ENCODE results near the gene TTLL12.

TTLL12 gene

GRCh38 chr22:43212434-43212952 is 25.6 kb upstream of the TTLL12 start:
- no peak overlapping the region for H3K9ac ChIP-seq (ENCODE audit: low read length)
- H3K4me3 ChIP-seq (ENCODE audit: low read depth in 1 of 2, low read length in 2 of 2), result no peak overlapping the region
- H3K4me1 ChIP-seq (ENCODE audit: insufficient read depth, low read length), result no peaks in the 10 kb centered on the region
- H3K9me3 ChIP-seq (ENCODE audit: low read length), result no peaks in the 10 kb centered on the region
- H3K36me3 ChIP-seq (ENCODE audit: insufficient read depth, low read length), result no peaks in the 10 kb centered on the region
- H3K27me3 ChIP-seq (ENCODE audit: control insufficient read depth in 1 of 2, insufficient read depth in 2 of 2, low read length in 2 of 2), result no peaks in the 10 kb centered on the region
- H3K27ac ChIP-seq (ENCODE audit: low read depth, low read length), result no peak overlapping the region

- Histone ChIP-seq H3K27me3 (ENCODE audit: control insufficient read depth in 1 of 2, insufficient read depth in 2 of 2, low read length in 2 of 2) (no peaks in the 10 kb centered on the region), H3K9ac (ENCODE audit: low read length) (no peak overlapping the region), H3K4me1 (ENCODE audit: insufficient read depth, low read length) (no peaks in the 10 kb centered on the region), H3K9me3 (ENCODE audit: low read length) (no peaks in the 10 kb centered on the region), H3K36me3 (ENCODE audit: insufficient read depth, low read length) (no peaks in the 10 kb centered on the region), H3K27ac (ENCODE audit: low read depth, low read length) (no peak overlapping the region), H3K4me3 (ENCODE audit: low read depth in 1 of 2, low read length in 2 of 2) (no peak overlapping the region)
Observed at GRCh38 chr22:43211941-43212433, 25.1 kb upstream of the TTLL12 start.

GRCh38 chr22:43210631-43211515 is 23.9 kb upstream of the TTLL12 start:
- no peaks in the 10 kb centered on the region for H3K27me3 ChIP-seq (ENCODE audit: control insufficient read depth in 1 of 2, insufficient read depth in 2 of 2, low read length in 2 of 2)
- H3K9me3 ChIP-seq (ENCODE audit: low read length), result no peaks in the 10 kb centered on the region
- H3K4me1 ChIP-seq (ENCODE audit: insufficient read depth, low read length), result no peaks in the 10 kb centered on the region
- H3K4me3 ChIP-seq (ENCODE audit: low read depth in 1 of 2, low read length in 2 of 2), result no peak overlapping the region
- H3K9ac ChIP-seq (ENCODE audit: low read length), result no peak overlapping the region
- H3K27ac ChIP-seq (ENCODE audit: low read depth, low read length), result no peak overlapping the region
- no peaks in the 10 kb centered on the region for H3K36me3 ChIP-seq (ENCODE audit: insufficient read depth, low read length)

GRCh38 chr22:43209971-43210370 is 23.0 kb upstream of the TTLL12 start:
- Histone ChIP-seq H3K9me3 (ENCODE audit: low read length) (no peaks in the 10 kb centered on the region), H3K9ac (ENCODE audit: low read length) (no peak overlapping the region), H3K27ac (ENCODE audit: low read depth, low read length) (no peak overlapping the region), H3K36me3 (ENCODE audit: insufficient read depth, low read length) (no peaks in the 10 kb centered on the region), H3K4me3 (ENCODE audit: low read depth in 1 of 2, low read length in 2 of 2) (no peak overlapping the region), H3K4me1 (ENCODE audit: insufficient read depth, low read length) (no peaks in the 10 kb centered on the region), H3K27me3 (ENCODE audit: control insufficient read depth in 1 of 2, insufficient read depth in 2 of 2, low read length in 2 of 2) (no peaks in the 10 kb centered on the region)

- H3K9me3 ChIP-seq (ENCODE audit: low read length), result no peaks in the 10 kb centered on the region
- H3K4me1 ChIP-seq (ENCODE audit: insufficient read depth, low read length), result no peaks in the 10 kb centered on the region
- H3K36me3 ChIP-seq (ENCODE audit: insufficient read depth, low read length), result no peaks in the 10 kb centered on the region
- H3K4me3 ChIP-seq (ENCODE audit: low read depth in 1 of 2, low read length in 2 of 2), result no peak overlapping the region
- H3K9ac ChIP-seq (ENCODE audit: low read length), result no peak overlapping the region
- H3K27ac ChIP-seq (ENCODE audit: low read depth, low read length), result no peak overlapping the region
- no peaks in the 10 kb centered on the region for H3K27me3 ChIP-seq (ENCODE audit: control insufficient read depth in 1 of 2, insufficient read depth in 2 of 2, low read length in 2 of 2)
Observed at GRCh38 chr22:43209523-43209890, 22.6 kb upstream of the TTLL12 start.

GRCh38 chr22:43208703-43209522 is 22.0 kb upstream of the TTLL12 start:
- no peaks in the 10 kb centered on the region for H3K27me3 ChIP-seq (ENCODE audit: control insufficient read depth in 1 of 2, insufficient read depth in 2 of 2, low read length in 2 of 2)
- no peak overlapping the region for H3K4me3 ChIP-seq (ENCODE audit: low read depth in 1 of 2, low read length in 2 of 2)
- H3K27ac ChIP-seq (ENCODE audit: low read depth, low read length), result no peak overlapping the region
- H3K4me1 ChIP-seq (ENCODE audit: insufficient read depth, low read length), result no peaks in the 10 kb centered on the region
- H3K9ac ChIP-seq (ENCODE audit: low read length), result no peak overlapping the region
- H3K36me3 ChIP-seq (ENCODE audit: insufficient read depth, low read length), result no peaks in the 10 kb centered on the region
- H3K9me3 ChIP-seq (ENCODE audit: low read length), result no peaks in the 10 kb centered on the region

- no peaks in the 10 kb centered on the region for H3K4me1 ChIP-seq (ENCODE audit: insufficient read depth, low read length)
- no peaks in the 10 kb centered on the region for H3K9me3 ChIP-seq (ENCODE audit: low read length)
- no peaks in the 10 kb centered on the region for H3K36me3 ChIP-seq (ENCODE audit: insufficient read depth, low read length)
- H3K27me3 ChIP-seq (ENCODE audit: control insufficient read depth in 1 of 2, insufficient read depth in 2 of 2, low read length in 2 of 2), result no peaks in the 10 kb centered on the region
- no peak overlapping the region for H3K27ac ChIP-seq (ENCODE audit: low read depth, low read length)
- no peak overlapping the region for H3K4me3 ChIP-seq (ENCODE audit: low read depth in 1 of 2, low read length in 2 of 2)
- no peak overlapping the region for H3K9ac ChIP-seq (ENCODE audit: low read length)
Observed at GRCh38 chr22:43207849-43208702, 21.1 kb upstream of the TTLL12 start.

- no peaks in the 10 kb centered on the region for H3K27me3 ChIP-seq (ENCODE audit: control insufficient read depth in 1 of 2, insufficient read depth in 2 of 2, low read length in 2 of 2)
- no peak overlapping the region for H3K4me3 ChIP-seq (ENCODE audit: low read depth in 1 of 2, low read length in 2 of 2)
- no peaks in the 10 kb centered on the region for H3K9me3 ChIP-seq (ENCODE audit: low read length)
- no peaks in the 10 kb centered on the region for H3K36me3 ChIP-seq (ENCODE audit: insufficient read depth, low read length)
- H3K9ac ChIP-seq (ENCODE audit: low read length), result no peak overlapping the region
- no peaks in the 10 kb centered on the region for H3K4me1 ChIP-seq (ENCODE audit: insufficient read depth, low read length)
- H3K27ac ChIP-seq (ENCODE audit: low read depth, low read length), result no peak overlapping the region
Observed at GRCh38 chr22:43207386-43207785, 20.5 kb upstream of the TTLL12 start.

- H3K27me3 ChIP-seq (ENCODE audit: control insufficient read depth in 1 of 2, insufficient read depth in 2 of 2, low read length in 2 of 2), result no peaks in the 10 kb centered on the region
- no peak overlapping the region for H3K9ac ChIP-seq (ENCODE audit: low read length)
- no peak overlapping the region for H3K4me3 ChIP-seq (ENCODE audit: low read depth in 1 of 2, low read length in 2 of 2)
- no peaks in the 10 kb centered on the region for H3K4me1 ChIP-seq (ENCODE audit: insufficient read depth, low read length)
- no peak overlapping the region for H3K27ac ChIP-seq (ENCODE audit: low read depth, low read length)
- no peaks in the 10 kb centered on the region for H3K36me3 ChIP-seq (ENCODE audit: insufficient read depth, low read length)
- no peaks in the 10 kb centered on the region for H3K9me3 ChIP-seq (ENCODE audit: low read length)
Observed at GRCh38 chr22:43206509-43207161, 19.7 kb upstream of the TTLL12 start.

- H3K36me3 ChIP-seq (ENCODE audit: insufficient read depth, low read length), result no peaks in the 10 kb centered on the region
- no peaks in the 10 kb centered on the region for H3K4me1 ChIP-seq (ENCODE audit: insufficient read depth, low read length)
- no peak overlapping the region for H3K9ac ChIP-seq (ENCODE audit: low read length)
- no peaks in the 10 kb centered on the region for H3K9me3 ChIP-seq (ENCODE audit: low read length)
- H3K27ac ChIP-seq (ENCODE audit: low read depth, low read length), result no peak overlapping the region
- H3K27me3 ChIP-seq (ENCODE audit: control insufficient read depth in 1 of 2, insufficient read depth in 2 of 2, low read length in 2 of 2), result no peaks in the 10 kb centered on the region
- no peak overlapping the region for H3K4me3 ChIP-seq (ENCODE audit: low read depth in 1 of 2, low read length in 2 of 2)
Observed at GRCh38 chr22:43205748-43206508, 19.0 kb upstream of the TTLL12 start.

Data from muscle layer of colon (tissue), 2 donors.